SK-N-SH (cell line): ENCODE measurements around the gene CADM2. TPM values are rescaled to one million over a fixed set of nuclear protein-coding genes. Genes with fewer than 3 reads are reported as not detected.

Experiments used
- CTCF ChIA-PET: fragments of 300-600, 350-600 bp; formaldehyde crosslinking; extraction: SDS; loops from one replicate; lab custom pipeline; 2021; lab: Yijun Ruan, JAX
- POLR2A ChIA-PET: fragments of 350-600 bp; sonication (Branson Sonifier 250); formaldehyde crosslinking; extraction: SDS; loops from one replicate; lab custom pipeline; 2020; ENCODE audit warnings: antibody characterized with exemption, inconsistent platforms; lab: Yijun Ruan, JAX
- DNase-seq: peaks from one replicate; pipeline ENCODE4 v3.0.0; 2012
- H2AFZ ChIP-seq: fragments of 200-600 bp; sonication (generic); 2 replicates; pipeline ENCODE4 v1.8.1; 2016; ENCODE audit warnings: antibody characterized with exemption, mild to moderate bottlenecking, low read depth
- H3F3A ChIP-seq: fragments of 200-600 bp; sonication (generic); replicated peaks from 2 replicates; pipeline ENCODE3; 2016; ENCODE audit warnings: antibody characterized with exemption, mild to moderate bottlenecking; ENCODE audit not compliant: insufficient read depth
- H3K27ac ChIP-seq, 2 experiments: fragments of 200-500 bp in 1 of 2; fragments of 200-600 bp in 1 of 2; sonication (Bioruptor generic) in 1 of 2; sonication (generic), shearing (Covaris generic) in 1 of 2; 2 replicates each; pipeline versions ENCODE4 v1.5.1 to v1.6.1; 2014 to 2016; ENCODE audit warnings: low read depth in 2 of 2, inconsistent platforms in 1 of 2, low read length in 1 of 2, mild to moderate bottlenecking in 1 of 2, mixed read lengths in 1 of 2
- H3K27me3 ChIP-seq: fragments of 200-600 bp; sonication (generic), shearing (Covaris generic); 2 replicates; pipeline ENCODE4 v1.6.1; 2016; ENCODE audit warnings: mixed run types; ENCODE audit not compliant: insufficient read depth
- H3K36me3 ChIP-seq, 2 experiments: fragments of 200-500 bp in 1 of 2; fragments of 200-600 bp in 1 of 2; sonication (Bioruptor generic) in 1 of 2; sonication (generic) in 1 of 2; replicated peaks in 1 of 2; 2 replicates each; pipeline versions ENCODE3 to v1.5.1; 2014 to 2016; ENCODE audit warnings: low read length in 1 of 2, mild to moderate bottlenecking in 1 of 2; ENCODE audit not compliant: insufficient read depth in 2 of 2, control insufficient read depth in 1 of 2
- H3K4me1 ChIP-seq, 2 experiments: fragments of 200-500 bp in 1 of 2; fragments of 200-600 bp in 1 of 2; sonication (Bioruptor generic) in 1 of 2; sonication (generic), shearing (Covaris generic) in 1 of 2; 2 replicates each; pipeline versions ENCODE4 v1.5.1 to v1.6.1; 2014 to 2016; ENCODE audit warnings: low read depth in 1 of 2, low read length in 1 of 2, mixed run types in 1 of 2; ENCODE audit not compliant: insufficient read depth in 2 of 2, control insufficient read depth in 1 of 2
- H3K4me2 ChIP-seq: fragments of 200-600 bp; sonication (generic), shearing (Covaris generic); 2 replicates; pipeline ENCODE4 v1.6.1; 2017; ENCODE audit warnings: mixed run types
- H3K4me3 ChIP-seq, 2 experiments: fragments of 200-500 bp in 1 of 2; fragments of 200-600 bp in 1 of 2; sonication (Bioruptor generic) in 1 of 2; sonication (generic), shearing (Covaris generic) in 1 of 2; 2 replicates each; pipeline versions ENCODE4 v1.5.1 to v1.8.1; 2014 to 2016; ENCODE audit warnings: low read depth in 2 of 2, inconsistent platforms in 1 of 2, low read length in 1 of 2, mild to moderate bottlenecking in 1 of 2, mixed read lengths in 1 of 2, moderate library complexity in 1 of 2
- H3K79me2 ChIP-seq: fragments of 200-600 bp; sonication (generic); 2 replicates; pipeline ENCODE4 v1.8.1; 2017; ENCODE audit warnings: mild to moderate bottlenecking; ENCODE audit not compliant: insufficient read depth
- H3K9ac ChIP-seq: fragments of 200-600 bp; sonication (generic); 2 replicates; pipeline ENCODE4 v1.6.1; 2017; ENCODE audit warnings: mixed run types
- H3K9me2 ChIP-seq: fragments of 200-600 bp; sonication (generic); 2 replicates; pipeline ENCODE4 v1.6.1; 2017; ENCODE audit warnings: mixed run types
- H3K9me3 ChIP-seq: fragments of 200-600 bp; sonication (generic); 2 replicates; pipeline ENCODE4 v1.6.1; 2017; ENCODE audit warnings: mixed run types, mild to moderate bottlenecking, moderate library complexity
- H4K20me1 ChIP-seq: fragments of 200-600 bp; sonication (generic); 2 replicates; pipeline ENCODE4 v1.6.1; 2017; ENCODE audit warnings: mild to moderate bottlenecking, mixed run types; ENCODE audit not compliant: insufficient read depth
- EP300 ChIP-seq, 2 experiments: IDR thresholded peaks; 2 replicates each; pipeline versions ENCODE4 v1.4.0 to v1.6.1; 2012; ENCODE audit warnings: borderline replicate concordance in 1 of 2, low read depth in 1 of 2, low read length in 1 of 2
- EZH2phosphoT487 ChIP-seq: fragments of 200-600 bp; sonication (generic); IDR thresholded peaks from 2 replicates; pipeline ENCODE4 v1.6.1; 2017; ENCODE audit warnings: low read depth, mixed run types, mild to moderate bottlenecking, antibody characterized with exemption, moderate library complexity, borderline replicate concordance
- FOXJ3 ChIP-seq: sonication (generic); formaldehyde crosslinking; IDR thresholded peaks from 2 replicates; pipeline ENCODE4 v1.5.1; 2020; ENCODE audit warnings: mild to moderate bottlenecking, missing genetic modification reagents
- FOXM1 ChIP-seq: IDR thresholded peaks from 2 replicates; pipeline ENCODE4 v1.4.0; 2012; ENCODE audit warnings: low read depth, mild to moderate bottlenecking
- GABPA ChIP-seq: IDR thresholded peaks from 2 replicates; pipeline ENCODE4 v1.4.0; 2012; ENCODE audit warnings: low read depth, mild to moderate bottlenecking
- GATA2 ChIP-seq: sonication (generic); formaldehyde crosslinking; IDR thresholded peaks from 2 replicates; pipeline ENCODE4 v1.5.0; 2020; ENCODE audit warnings: mild to moderate bottlenecking, missing genetic modification reagents
- JUND ChIP-seq: IDR thresholded peaks from 2 replicates; pipeline ENCODE4 v1.4.0; 2012
- MEF2A ChIP-seq: IDR thresholded peaks from 2 replicates; pipeline ENCODE4 v1.4.0; 2012; ENCODE audit warnings: low read depth, borderline replicate concordance
- MXI1 ChIP-seq: IDR thresholded peaks from 2 replicates; pipeline ENCODE4 v1.6.1; 2012; ENCODE audit warnings: mild to moderate bottlenecking, low read depth, low read length, improper control_type of control experiment
- NRF1 ChIP-seq: IDR thresholded peaks from 2 replicates; pipeline ENCODE4 v1.6.1; 2012; ENCODE audit warnings: low read depth, mild to moderate bottlenecking, low read length
- RFX5 ChIP-seq: IDR thresholded peaks from 2 replicates; pipeline ENCODE4 v1.6.1; 2012; ENCODE audit warnings: mild to moderate bottlenecking, improper control_type of control experiment, low read length
- RXRA ChIP-seq: IDR thresholded peaks from 2 replicates; pipeline ENCODE4 v1.4.0; 2012; ENCODE audit warnings: low read depth, mild to moderate bottlenecking, borderline replicate concordance
- SIN3A ChIP-seq: IDR thresholded peaks from 2 replicates; pipeline ENCODE4 v1.6.1; 2012; ENCODE audit warnings: low read depth, mild to moderate bottlenecking, low read length, moderate library complexity, borderline replicate concordance
- YY1 ChIP-seq: IDR thresholded peaks from 2 replicates; pipeline ENCODE4 v1.4.0; 2012; ENCODE audit warnings: low read depth, mild to moderate bottlenecking
- WGBS: methylation state at CpG from one replicate; pipeline ENCODE4 v1.1.6; 2017; ENCODE audit warnings: low lambda C conversion rate; 5-methylcytosine and 5-hydroxymethylcytosine counted together
- polyA plus RNA-seq, 3 experiments: library from polyadenylated mRNA; depleted of rRNA; stranded (reverse); fragments of >200 nt; gene quantifications; 2 replicates each; pipeline ENCODE4 v1.2.3, GENCODE V29; 2012
- TF ChIP-seq, protein P1 (sequence below): IDR thresholded peaks from 2 replicates; pipeline ENCODE4 v1.6.1; 2012; ENCODE audit warnings: mild to moderate bottlenecking, low read depth, low read length, moderate library complexity
- TF ChIP-seq, protein P2 (sequence below): fragments of 150-350 bp; IDR thresholded peaks from 2 replicates; pipeline ENCODE4 v1.6.1; 2017; ENCODE audit warnings: antibody characterized with exemption, low read length, low read depth, borderline replicate concordance
- TF ChIP-seq, protein P3 (sequence below): IDR thresholded peaks from 2 replicates; pipeline ENCODE4 v1.4.0; 2012; ENCODE audit warnings: low read depth
- TF ChIP-seq, protein P4 (sequence below): IDR thresholded peaks from 2 replicates; pipeline ENCODE4; 2012

The CADM2 gene
- polyA plus RNA-seq, 1 of the 3 experiments (the other 2 are of a cell fraction): 0.46 TPM

DNA sequence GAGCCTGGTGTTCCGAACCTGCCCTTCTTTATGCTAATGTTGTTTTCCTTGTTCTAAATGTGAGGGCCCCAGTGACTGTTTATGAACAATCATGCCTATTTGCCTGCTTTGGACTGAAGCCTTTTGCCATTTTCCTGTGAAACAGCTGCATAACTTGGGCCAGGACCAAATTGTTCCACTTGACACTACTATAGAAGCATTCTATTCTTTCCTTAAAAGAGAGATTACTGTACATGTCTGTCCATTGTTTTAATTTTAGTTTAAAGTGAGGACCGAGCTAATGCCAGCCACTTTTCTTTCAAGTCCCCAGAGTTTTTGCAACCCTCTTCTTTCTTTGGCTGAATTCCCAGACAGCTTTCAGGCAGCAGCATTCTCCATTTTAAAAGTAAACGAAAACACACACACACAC, 980.3 kb downstream of the CADM2 start:
- Histone ChIP-seq H3F3A (no peaks in the 10 kb centered on the region), H3K9me2 (no peaks in the 10 kb centered on the region), H3K4me2 (no peak overlapping the region), H3K4me3 (no peak overlapping the region), H3K9me3 (no peaks in the 10 kb centered on the region), H3K9ac (no peak overlapping the region), H3K27ac (no peak overlapping the region), H3K36me3 (no peaks in the 10 kb centered on the region), H3K4me1 (no peaks in the 10 kb centered on the region; a peak in 1 of 4 replicates), H2AFZ (no peak overlapping the region), H3K79me2 (no peaks in the 10 kb centered on the region), H4K20me1 (no peaks in the 10 kb centered on the region; the same call in 1 of the 2 replicates), H3K27me3 (no peaks in the 10 kb centered on the region)
- CTCF ChIA-PET: no interaction called here
- WGBS: 8% methylated on average over 3 of the region's 3 CpGs
- POLR2A ChIA-PET: no interaction called here
- no peak for DNase-seq
- TF ChIP-seq JUND (no peak), EP300 (IDR thresholded peaks at IDR 0.05; ENCODE audit: borderline replicate concordance in 1 of 2, low read depth in 1 of 2, low read length in 1 of 2) (no peak), MXI1 (no peak)

DNA sequence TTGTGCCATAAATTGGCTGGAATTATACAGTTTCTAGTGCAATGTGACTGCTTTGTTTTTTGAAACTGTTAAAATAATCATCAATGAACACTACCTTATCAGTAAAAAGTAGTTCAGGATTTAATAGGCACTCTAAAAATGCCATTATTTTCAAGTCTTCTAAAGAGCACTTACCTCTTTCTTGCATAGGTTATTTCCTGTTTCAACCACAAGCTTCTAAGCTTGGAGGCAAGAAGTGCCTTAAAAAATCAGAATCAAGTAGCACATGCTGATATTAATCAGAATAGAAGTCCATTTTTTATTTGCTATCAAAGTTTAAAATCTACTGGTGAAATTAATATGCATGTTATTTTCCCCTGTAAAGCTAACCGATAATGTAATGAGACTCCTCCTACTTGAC, 991.6 kb downstream of the CADM2 start:
- Histone ChIP-seq H3K4me1 (no peaks in the 10 kb centered on the region), H3K79me2 (no peaks in the 10 kb centered on the region), H3K4me3 (no peak overlapping the region), H4K20me1 (no peaks in the 10 kb centered on the region), H3K27ac (no peak overlapping the region), H3F3A (no peaks in the 10 kb centered on the region), H2AFZ (no peak overlapping the region), H3K27me3 (no peaks in the 10 kb centered on the region), H3K9me3 (no peaks in the 10 kb centered on the region), H3K36me3 (no peaks in the 10 kb centered on the region), H3K9ac (no peak overlapping the region), H3K4me2 (no peak overlapping the region), H3K9me2 (no peaks in the 10 kb centered on the region)
- ChIA-PET POLR2A (no interaction called here), CTCF (no interaction called here)
- DNase-seq: no peak
- TF ChIP-seq, protein P1, sequence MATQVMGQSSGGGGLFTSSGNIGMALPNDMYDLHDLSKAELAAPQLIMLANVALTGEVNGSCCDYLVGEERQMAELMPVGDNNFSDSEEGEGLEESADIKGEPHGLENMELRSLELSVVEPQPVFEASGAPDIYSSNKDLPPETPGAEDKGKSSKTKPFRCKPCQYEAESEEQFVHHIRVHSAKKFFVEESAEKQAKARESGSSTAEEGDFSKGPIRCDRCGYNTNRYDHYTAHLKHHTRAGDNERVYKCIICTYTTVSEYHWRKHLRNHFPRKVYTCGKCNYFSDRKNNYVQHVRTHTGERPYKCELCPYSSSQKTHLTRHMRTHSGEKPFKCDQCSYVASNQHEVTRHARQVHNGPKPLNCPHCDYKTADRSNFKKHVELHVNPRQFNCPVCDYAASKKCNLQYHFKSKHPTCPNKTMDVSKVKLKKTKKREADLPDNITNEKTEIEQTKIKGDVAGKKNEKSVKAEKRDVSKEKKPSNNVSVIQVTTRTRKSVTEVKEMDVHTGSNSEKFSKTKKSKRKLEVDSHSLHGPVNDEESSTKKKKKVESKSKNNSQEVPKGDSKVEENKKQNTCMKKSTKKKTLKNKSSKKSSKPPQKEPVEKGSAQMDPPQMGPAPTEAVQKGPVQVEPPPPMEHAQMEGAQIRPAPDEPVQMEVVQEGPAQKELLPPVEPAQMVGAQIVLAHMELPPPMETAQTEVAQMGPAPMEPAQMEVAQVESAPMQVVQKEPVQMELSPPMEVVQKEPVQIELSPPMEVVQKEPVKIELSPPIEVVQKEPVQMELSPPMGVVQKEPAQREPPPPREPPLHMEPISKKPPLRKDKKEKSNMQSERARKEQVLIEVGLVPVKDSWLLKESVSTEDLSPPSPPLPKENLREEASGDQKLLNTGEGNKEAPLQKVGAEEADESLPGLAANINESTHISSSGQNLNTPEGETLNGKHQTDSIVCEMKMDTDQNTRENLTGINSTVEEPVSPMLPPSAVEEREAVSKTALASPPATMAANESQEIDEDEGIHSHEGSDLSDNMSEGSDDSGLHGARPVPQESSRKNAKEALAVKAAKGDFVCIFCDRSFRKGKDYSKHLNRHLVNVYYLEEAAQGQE: no peak
- TF ChIP-seq FOXJ3 (no peak), NRF1 (no peak), EP300 (IDR thresholded peaks at IDR 0.05; ENCODE audit: borderline replicate concordance in 1 of 2, low read depth in 1 of 2, low read length in 1 of 2) (no peak), RFX5 (no peak), SIN3A (no peak), YY1 (no peak), FOXM1 (no peak), MEF2A (no peak), MXI1 (no peak), GABPA (no peak), RXRA (no peak), GATA2 (CRISPR knock-in tag) (no peak), EZH2phosphoT487 (no peak)
- TF ChIP-seq, protein P2, sequence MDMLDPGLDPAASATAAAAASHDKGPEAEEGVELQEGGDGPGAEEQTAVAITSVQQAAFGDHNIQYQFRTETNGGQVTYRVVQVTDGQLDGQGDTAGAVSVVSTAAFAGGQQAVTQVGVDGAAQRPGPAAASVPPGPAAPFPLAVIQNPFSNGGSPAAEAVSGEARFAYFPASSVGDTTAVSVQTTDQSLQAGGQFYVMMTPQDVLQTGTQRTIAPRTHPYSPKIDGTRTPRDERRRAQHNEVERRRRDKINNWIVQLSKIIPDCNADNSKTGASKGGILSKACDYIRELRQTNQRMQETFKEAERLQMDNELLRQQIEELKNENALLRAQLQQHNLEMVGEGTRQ: no peak
- TF ChIP-seq, protein P3, sequence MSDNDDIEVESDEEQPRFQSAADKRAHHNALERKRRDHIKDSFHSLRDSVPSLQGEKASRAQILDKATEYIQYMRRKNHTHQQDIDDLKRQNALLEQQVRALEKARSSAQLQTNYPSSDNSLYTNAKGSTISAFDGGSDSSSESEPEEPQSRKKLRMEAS: no peak
- TF ChIP-seq, protein P4, sequence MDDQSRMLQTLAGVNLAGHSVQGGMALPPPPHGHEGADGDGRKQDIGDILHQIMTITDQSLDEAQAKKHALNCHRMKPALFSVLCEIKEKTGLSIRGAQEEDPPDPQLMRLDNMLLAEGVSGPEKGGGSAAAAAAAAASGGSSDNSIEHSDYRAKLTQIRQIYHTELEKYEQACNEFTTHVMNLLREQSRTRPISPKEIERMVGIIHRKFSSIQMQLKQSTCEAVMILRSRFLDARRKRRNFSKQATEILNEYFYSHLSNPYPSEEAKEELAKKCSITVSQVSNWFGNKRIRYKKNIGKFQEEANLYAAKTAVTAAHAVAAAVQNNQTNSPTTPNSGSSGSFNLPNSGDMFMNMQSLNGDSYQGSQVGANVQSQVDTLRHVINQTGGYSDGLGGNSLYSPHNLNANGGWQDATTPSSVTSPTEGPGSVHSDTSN: no peak
- WGBS: 22% methylated on average over 1 of the region's 1 CpG
